ENCODE measurements around the gene NUP35. TPM values are rescaled to one million over a fixed set of nuclear protein-coding genes. Genes with fewer than 3 reads are reported as not detected.

Gene NUP35
- total RNA-seq, 1 experiment from 2014 or later, result 25.0 TPM

DNA sequence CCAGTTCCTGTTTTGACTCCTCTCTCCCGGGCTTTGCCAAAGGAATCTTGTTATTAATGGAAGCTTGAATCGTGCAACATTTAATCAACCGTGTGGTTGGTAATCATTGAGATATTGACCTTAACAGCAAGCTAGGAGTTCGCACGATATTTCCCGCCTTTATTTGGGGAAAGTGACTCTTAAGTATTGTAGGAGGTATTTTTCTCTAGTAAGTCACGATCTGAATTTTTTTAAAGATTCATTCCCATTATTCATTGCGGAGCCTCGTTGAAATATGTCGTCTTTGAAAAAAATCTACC lies 663 bp downstream of the NUP35 start:
- Histone ChIP-seq H3K79me2 (ENCODE audit: low read length) (peaks cover 55% of the 10 kb centered on the region), H3K4me1 (ENCODE audit: insufficient read depth, low read length) (peaks cover 15% of the 10 kb centered on the region), H3K36me3 (ENCODE audit: low read depth, low read length) (peaks cover 14% of the 10 kb centered on the region), H3K4me3 (ENCODE audit: low read length) (peak overlapping the region; percentile 85), H3K27me3 (ENCODE audit: low read length) (no peaks in the 10 kb centered on the region), H3K27ac (ENCODE audit: low read length) (peak overlapping the region; percentile 92), H3K9ac (ENCODE audit: low read length) (peak overlapping the region; percentile 94), H3K9me3 (ENCODE audit: low read length) (no peaks in the 10 kb centered on the region), H4K20me1 (ENCODE audit: low read length) (peaks cover 21% of the 10 kb centered on the region), H3F3A (ENCODE audit: low read length, unreplicated experiment) (no peaks in the 10 kb centered on the region), H3K9me2 (replicated peaks; ENCODE audit: low read length) (no peaks in the 10 kb centered on the region), H2AFZ (ENCODE audit: low read length) (peak overlapping the region; percentile 90), H3K4me2 (ENCODE audit: low read length) (peak overlapping the region; percentile 88)
- no peak for TF ChIP-seq EZH2 (IDR thresholded peaks at IDR 0.05; ENCODE audit: low read length, unreplicated experiment)
- TF ChIP-seq EZH2phosphoT487 (IDR thresholded peaks at IDR 0.05; ENCODE audit: borderline replicate concordance, low read length), result no peak
- TF ChIP-seq, protein P1, sequence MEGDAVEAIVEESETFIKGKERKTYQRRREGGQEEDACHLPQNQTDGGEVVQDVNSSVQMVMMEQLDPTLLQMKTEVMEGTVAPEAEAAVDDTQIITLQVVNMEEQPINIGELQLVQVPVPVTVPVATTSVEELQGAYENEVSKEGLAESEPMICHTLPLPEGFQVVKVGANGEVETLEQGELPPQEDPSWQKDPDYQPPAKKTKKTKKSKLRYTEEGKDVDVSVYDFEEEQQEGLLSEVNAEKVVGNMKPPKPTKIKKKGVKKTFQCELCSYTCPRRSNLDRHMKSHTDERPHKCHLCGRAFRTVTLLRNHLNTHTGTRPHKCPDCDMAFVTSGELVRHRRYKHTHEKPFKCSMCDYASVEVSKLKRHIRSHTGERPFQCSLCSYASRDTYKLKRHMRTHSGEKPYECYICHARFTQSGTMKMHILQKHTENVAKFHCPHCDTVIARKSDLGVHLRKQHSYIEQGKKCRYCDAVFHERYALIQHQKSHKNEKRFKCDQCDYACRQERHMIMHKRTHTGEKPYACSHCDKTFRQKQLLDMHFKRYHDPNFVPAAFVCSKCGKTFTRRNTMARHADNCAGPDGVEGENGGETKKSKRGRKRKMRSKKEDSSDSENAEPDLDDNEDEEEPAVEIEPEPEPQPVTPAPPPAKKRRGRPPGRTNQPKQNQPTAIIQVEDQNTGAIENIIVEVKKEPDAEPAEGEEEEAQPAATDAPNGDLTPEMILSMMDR (conservative IDR thresholded peaks at IDR 0.05; ENCODE audit: low read depth, low read length), result no peak
- no peak for DNase-seq
- ChIA-PET POLR2A (ENCODE audit: unreplicated experiment) (interaction anchor here (0.6 kb wide), 1 partner anchor 99 kb away, joined by 12 read pairs; no protein-coding TSS in a partner anchor), CTCF (no interaction called here)
- no TSS peak for BruUV-seq (replicated peaks)
- intact Hi-C loops (cut with micrococcal nuclease), result loop anchor here (1.0 to 2.0 kb wide), 3 partner anchors 31 to 86 kb away; partner anchors contain the start of genes DUSP19 and NCKAP1
- ATAC-seq, result no peak

DNA sequence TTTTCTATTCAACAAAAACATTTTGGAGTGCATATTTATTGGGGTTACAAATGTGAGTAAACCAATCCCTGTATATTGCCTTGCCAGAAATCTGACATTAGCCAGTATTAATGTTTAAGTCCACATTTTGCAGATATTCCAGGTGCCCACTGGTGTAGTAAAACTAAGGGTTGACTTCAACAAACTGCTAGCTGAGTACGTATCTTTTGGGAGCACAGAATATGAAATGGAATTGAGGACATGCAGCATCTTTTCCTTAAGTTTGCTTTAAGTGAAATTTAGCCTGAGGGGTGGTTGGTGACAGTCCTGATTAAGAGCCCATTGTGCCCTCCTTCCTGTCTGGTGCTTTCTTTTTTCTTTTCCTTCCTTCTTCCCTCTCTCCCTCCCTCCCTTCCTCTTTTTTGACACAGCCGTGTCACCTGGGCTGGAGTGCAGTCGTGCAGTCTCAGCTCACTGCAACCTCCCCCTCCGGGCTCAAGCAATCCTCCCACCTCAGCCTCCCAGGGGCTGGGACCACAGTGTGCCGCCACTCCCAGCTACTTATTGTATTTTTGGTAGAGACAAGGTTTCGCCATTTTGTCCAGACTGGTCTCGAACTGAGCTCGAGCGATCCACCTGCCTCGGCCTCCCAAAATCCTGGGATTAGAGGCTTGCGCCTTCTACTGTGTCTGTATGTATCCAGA lies 1.6 kb downstream of the NUP35 start:
- H3K9me2 ChIP-seq (replicated peaks; ENCODE audit: low read length), result no peaks in the 10 kb centered on the region
- DNase-seq (peak; percentile 22), ATAC-seq (no peak)
- ChIA-PET CTCF (no interaction called here), POLR2A (ENCODE audit: unreplicated experiment) (no interaction called here)
- peak overlapping the region; percentile 85 for H3K4me3 ChIP-seq (ENCODE audit: low read length)
- H3F3A ChIP-seq (ENCODE audit: low read length, unreplicated experiment), result no peaks in the 10 kb centered on the region
- TF ChIP-seq EZH2 (IDR thresholded peaks at IDR 0.05; ENCODE audit: low read length, unreplicated experiment), result no peak
- TF ChIP-seq, protein P1 (conservative IDR thresholded peaks at IDR 0.05; ENCODE audit: low read depth, low read length), result no peak
- no peak for TF ChIP-seq EZH2phosphoT487 (IDR thresholded peaks at IDR 0.05; ENCODE audit: borderline replicate concordance, low read length)
- no peaks in the 10 kb centered on the region for H3K9me3 ChIP-seq (ENCODE audit: low read length)
- H3K27ac ChIP-seq (ENCODE audit: low read length), result no peak overlapping the region
- H2AFZ ChIP-seq (ENCODE audit: low read length), result no peak overlapping the region
- peaks cover 21% of the 10 kb centered on the region for H4K20me1 ChIP-seq (ENCODE audit: low read length)
- peak overlapping the region; percentile 94 for H3K9ac ChIP-seq (ENCODE audit: low read length)
- intact Hi-C loops (cut with micrococcal nuclease), result loop anchor here (2.0 kb wide), 1 partner anchor 87 kb away; the partner anchor contains the start of gene NCKAP1
- H3K4me1 ChIP-seq (ENCODE audit: insufficient read depth, low read length), result peaks cover 15% of the 10 kb centered on the region
- no TSS peak for BruUV-seq (replicated peaks)
- H3K36me3 ChIP-seq (ENCODE audit: low read depth, low read length), result peaks cover 17% of the 10 kb centered on the region
- H3K4me2 ChIP-seq (ENCODE audit: low read length), result peak overlapping the region; percentile 88
- peaks cover 63% of the 10 kb centered on the region for H3K79me2 ChIP-seq (ENCODE audit: low read length)
- H3K27me3 ChIP-seq (ENCODE audit: low read length), result no peaks in the 10 kb centered on the region

DNA sequence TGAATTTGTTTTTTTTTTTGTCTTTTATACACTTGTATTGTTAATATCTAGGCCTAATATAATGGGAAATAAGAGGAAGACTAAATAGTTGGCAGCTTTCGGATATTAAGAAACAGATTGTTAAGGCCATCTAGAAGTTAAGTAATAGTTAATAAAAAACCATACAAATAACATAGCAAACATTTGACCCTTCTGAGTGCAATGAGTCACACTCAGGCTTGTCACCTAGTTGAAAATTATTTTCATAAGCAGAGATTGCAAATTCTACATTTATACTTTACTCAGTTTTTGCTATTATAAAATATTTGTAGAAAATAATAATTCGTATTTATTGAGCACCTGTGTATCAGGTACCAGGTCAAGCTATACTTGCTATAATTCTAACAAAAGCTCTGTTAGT lies 2.4 kb downstream of the NUP35 start:
- TF ChIP-seq, protein P1 (conservative IDR thresholded peaks at IDR 0.05; ENCODE audit: low read depth, low read length), result no peak
- TF ChIP-seq EZH2phosphoT487 (IDR thresholded peaks at IDR 0.05; ENCODE audit: borderline replicate concordance, low read length), result no peak
- no peak for TF ChIP-seq EZH2 (IDR thresholded peaks at IDR 0.05; ENCODE audit: low read length, unreplicated experiment)
- Histone ChIP-seq H3K9ac (ENCODE audit: low read length) (no peak overlapping the region), H3K27ac (ENCODE audit: low read length) (no peak overlapping the region), H3K79me2 (ENCODE audit: low read length) (peaks cover 71% of the 10 kb centered on the region), H3K4me1 (ENCODE audit: insufficient read depth, low read length) (peaks cover 15% of the 10 kb centered on the region), H3K4me3 (ENCODE audit: low read length) (peak overlapping the region; percentile 85), H4K20me1 (ENCODE audit: low read length) (peaks cover 21% of the 10 kb centered on the region), H3K4me2 (ENCODE audit: low read length) (peak overlapping the region; percentile 88), H3F3A (ENCODE audit: low read length, unreplicated experiment) (no peaks in the 10 kb centered on the region), H3K27me3 (ENCODE audit: low read length) (no peaks in the 10 kb centered on the region), H3K9me2 (replicated peaks; ENCODE audit: low read length) (no peaks in the 10 kb centered on the region), H3K9me3 (ENCODE audit: low read length) (no peaks in the 10 kb centered on the region), H2AFZ (ENCODE audit: low read length) (no peak overlapping the region), H3K36me3 (ENCODE audit: low read depth, low read length) (peaks cover 23% of the 10 kb centered on the region)
- CTCF ChIA-PET, result no interaction called here
- DNase-seq (peak; percentile 18), ATAC-seq (no peak)
- intact Hi-C loops (cut with micrococcal nuclease), result no loop called here
- POLR2A ChIA-PET (ENCODE audit: unreplicated experiment), result no interaction called here
- BruUV-seq (replicated peaks), result no TSS peak
